Activated gamma-delta T cell (primary cell): ENCODE results near the gene UBE2O.

ENCODE experiments used
- DNase-seq: peaks from one replicate; lab custom pipeline; 2025; lab: John Stamatoyannopoulos, UW

Gene UBE2O

GRCh38 chr17:76388966-76389888 lies 63.7 kb downstream of the UBE2O start:
- DNase-seq = no peak

- no peak for DNase-seq
These were observed 65.8 kb downstream of the UBE2O start for GRCh38 chr17:76386966-76387765.

GRCh38 chr17:76385892-76386786 lies 66.8 kb downstream of the UBE2O start:
- peak; percentile 39 for DNase-seq

- DNase-seq = peak; percentile 38
These were observed 67.7 kb downstream of the UBE2O start for GRCh38 chr17:76384987-76385891.

DNA sequence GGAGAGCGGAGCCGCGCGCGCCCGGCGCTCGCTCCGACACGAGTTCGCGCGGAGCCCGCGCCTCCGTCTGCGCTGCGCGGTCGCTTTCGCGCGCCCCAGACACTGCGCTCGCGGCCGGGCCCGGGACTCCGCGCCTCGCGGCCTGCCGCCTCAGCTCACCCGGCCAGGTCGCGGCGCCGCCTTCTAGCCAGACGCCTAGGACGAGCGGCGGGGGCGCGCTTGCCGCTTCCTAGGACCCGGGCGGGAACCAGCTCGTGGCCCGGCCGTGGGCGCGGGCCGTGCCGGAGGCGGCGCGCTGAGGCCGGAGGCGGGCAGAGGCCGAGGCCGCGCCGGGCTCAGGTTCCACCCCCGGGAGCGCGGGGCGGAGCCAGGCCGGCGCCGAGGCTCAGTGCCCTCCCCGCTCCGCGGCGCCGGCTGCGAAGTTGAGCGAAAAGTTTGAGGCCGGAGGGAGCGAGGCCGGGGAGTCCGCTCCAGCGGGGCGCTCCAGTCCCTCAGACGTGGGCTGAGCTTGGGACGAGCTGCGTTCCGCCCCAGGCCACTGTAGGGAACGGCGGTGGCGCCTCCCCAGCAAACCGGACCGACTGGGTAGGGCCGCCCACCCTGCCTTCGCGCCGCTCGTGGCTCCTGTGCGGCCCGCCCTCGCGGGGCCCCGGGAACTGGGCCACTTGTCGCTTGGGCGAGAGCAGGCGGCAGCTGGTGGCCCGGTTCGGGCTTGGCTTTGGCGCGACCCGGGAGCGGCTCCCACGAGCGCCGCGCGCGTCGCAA lies 68.5 kb downstream of the UBE2O start, which contains the start of gene SPHK1:
Gene SPHK1, plus strand, starts transcription at position 388 of the 765 bp plus-strand sequence. CDS start 1,036 bp downstream, outside the sequence.
- DNase-seq = peak; percentile 50

GRCh38 chr17:76383546-76384221 lies 69.3 kb downstream of the UBE2O start:
- DNase-seq = no peak

GRCh38 chr17:76382803-76383545 lies 70.0 kb downstream of the UBE2O start:
- peak; percentile 37 for DNase-seq

DNA sequence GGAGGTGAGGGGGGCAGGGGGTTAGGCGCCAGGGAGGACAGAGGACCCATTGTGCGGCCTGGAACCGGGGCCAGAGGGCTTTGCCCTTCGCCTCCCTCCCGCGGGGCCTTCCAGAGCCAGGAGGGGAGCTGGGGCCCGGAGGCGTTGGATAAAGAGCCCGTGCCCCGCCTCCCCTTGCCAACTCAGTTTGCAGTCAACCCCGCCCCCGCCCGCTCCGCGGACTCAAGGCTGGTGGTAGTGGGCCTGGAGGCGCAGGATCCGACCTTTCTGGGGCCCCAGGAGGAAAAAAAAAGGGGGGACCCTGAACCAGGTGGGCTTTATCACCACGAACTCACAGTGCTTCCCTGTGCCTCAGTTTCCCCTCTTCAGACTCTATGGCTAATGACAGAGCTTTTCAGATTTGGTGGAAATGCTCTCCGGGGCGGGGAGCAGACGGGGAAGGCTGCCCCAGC lies 70.6 kb downstream of the UBE2O start:
- no peak for DNase-seq

- no peak for DNase-seq
These were observed 71.2 kb downstream of the UBE2O start for GRCh38 chr17:76381633-76382350.

DNA sequence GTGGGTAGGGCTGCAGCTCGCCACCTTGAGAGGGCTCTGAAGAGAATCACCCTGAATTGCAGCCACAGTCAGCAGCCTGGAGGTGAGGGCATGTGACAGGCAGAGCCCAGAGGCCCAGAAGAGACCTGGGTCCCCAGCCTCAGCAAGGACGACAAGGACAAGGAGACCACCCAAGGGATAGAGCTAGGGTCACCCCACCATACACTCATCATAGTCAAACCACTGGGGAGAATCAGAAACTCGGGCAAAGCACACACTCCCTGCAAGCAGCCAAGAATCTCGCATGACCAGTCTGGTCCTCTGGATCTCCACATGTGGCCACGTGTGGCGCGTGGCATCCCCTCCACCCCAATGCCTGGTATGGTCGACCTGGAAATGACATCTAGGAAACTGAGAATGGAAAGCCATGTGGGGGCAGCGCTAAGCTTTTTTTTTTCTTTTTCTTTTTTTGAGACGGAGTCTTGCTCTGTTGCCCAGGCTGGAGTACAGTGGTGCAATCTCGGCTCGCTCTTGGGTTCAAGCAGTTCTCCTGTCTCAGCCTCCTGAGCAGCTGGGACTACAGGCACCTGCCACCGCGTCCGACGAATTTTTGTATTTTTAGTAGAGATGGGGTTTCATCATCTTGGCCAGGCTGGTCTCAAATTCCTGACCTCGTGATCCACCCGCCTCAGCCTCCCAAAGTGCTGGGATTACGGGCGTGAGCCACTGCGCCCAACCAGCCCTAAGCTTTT lies 73.1 kb downstream of the UBE2O start:
- DNase-seq = no peak

- no peak for DNase-seq
These were observed 73.7 kb downstream of the UBE2O start for GRCh38 chr17:76379275-76379641.

DNA sequence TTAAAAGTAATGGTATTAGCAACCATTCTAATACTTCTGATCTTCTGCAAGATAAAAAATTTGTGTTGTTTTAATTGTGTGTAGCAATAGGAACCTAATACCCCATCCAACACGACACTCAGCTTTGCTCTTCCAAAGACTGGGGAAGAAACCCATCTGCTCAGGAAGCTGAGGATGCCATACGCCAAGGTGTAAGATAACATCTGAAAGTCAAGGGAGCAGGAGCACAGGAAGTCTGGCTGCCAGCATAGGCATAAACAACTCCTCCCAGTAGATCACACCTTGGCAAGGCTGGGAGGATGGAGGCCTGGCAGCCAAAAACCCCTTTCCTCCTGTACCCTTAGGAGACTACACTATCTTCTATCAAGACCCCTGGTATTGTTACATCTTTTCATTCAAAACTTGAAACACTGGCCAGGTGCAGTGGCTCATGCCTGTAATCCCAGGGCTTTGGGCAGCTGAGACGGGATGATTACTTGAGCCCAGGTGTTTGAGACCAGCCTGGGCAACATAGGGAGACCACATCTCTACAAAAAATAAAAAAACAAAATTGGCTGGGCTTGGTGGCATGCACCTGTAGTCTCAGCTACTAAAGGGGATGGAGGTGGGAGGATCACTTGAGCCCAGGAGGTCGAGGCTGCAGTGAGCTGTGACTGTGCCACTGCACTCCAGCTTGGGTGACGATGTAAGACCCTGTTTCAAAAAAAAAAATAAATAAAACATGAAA lies 74.2 kb downstream of the UBE2O start:
- no peak for DNase-seq

- DNase-seq = no peak
These were observed 76.4 kb downstream of the UBE2O start for GRCh38 chr17:76376318-76377133.

DNA sequence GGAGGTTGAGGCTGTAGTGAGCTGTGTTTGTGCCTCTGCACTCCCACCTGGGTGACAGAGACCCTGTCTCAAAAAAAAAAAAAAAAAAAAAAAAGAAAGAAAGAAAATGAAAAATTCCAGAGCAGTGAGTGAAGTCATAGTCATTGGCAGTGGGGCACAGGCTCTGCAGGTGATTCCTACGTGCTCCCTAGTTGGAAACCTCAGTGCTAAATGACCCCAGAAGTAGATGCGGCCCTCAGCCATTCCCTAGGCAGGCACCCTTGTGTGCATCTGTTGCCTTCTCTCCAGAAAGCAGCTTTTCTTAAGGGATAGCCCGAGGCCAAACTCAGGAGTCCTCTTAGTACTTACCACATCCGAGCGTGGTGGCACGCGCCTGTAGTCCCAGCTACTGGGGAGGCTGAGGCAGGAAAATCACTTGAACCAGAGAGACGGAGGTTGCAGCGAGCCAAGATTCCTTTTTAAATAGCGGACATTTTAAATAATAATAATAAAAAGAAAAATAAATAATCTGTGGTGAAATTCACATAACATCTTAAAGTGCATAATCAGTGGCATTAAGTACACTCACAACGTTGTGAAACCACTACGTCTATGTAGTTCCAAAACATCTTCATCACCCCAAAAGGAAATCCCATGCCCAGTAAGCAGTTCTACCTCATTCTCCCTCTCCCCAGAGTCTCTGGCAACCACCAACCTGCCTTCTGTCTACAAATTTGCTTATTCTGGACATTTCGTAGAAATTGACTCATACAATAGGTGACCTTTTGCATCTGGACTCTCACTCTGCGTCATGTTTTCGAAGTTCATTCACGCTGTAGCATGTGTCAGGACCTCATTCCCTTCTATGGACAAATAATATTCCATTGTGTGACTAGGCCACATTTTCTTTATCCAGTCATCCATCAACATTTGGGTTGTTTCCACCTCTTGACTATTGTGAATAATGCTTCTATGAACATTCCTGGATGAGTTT lies 81.0 kb downstream of the UBE2O start:
- no peak for DNase-seq
